Effector memory CD4-positive, alpha-beta T cell (primary cell): ENCODE results near the gene GRID1.
"Not testable (repeated sequence)": the region's sequence is repeated elsewhere in the genome, so short reads cannot be mapped to it uniquely, and the experiment has no call there.

ENCODE experiments used
- DNase-seq, 3 donors: peaks; one replicate each; pipeline ENCODE4 v3.0.0-alpha.2; 2020
- H3K27ac ChIP-seq: 2 replicates; pipeline ENCODE4 v1.7.0; 2013; ENCODE audit warnings: mild to moderate bottlenecking, low read length, moderate library complexity; ENCODE audit not compliant: insufficient read depth, poor library complexity, severe bottlenecking
- H3K27me3 ChIP-seq: replicated peaks from 2 replicates; pipeline ENCODE4 v1.7.0; 2013; ENCODE audit warnings: mild to moderate bottlenecking, low read length; ENCODE audit not compliant: insufficient read depth, control insufficient read depth, poor library complexity, severe bottlenecking
- H3K36me3 ChIP-seq: 2 replicates; pipeline ENCODE4 v1.7.0; 2013; ENCODE audit warnings: mild to moderate bottlenecking, low read length, moderate library complexity; ENCODE audit not compliant: control insufficient read depth, insufficient read depth
- H3K4me1 ChIP-seq: 2 replicates; pipeline ENCODE4 v1.7.0; 2013; ENCODE audit warnings: low read length, mild to moderate bottlenecking; ENCODE audit not compliant: control insufficient read depth, insufficient read depth, poor library complexity, severe bottlenecking
- H3K4me3 ChIP-seq: 2 replicates; pipeline ENCODE4 v1.7.0; 2013; ENCODE audit warnings: low read length, low read depth, mild to moderate bottlenecking; ENCODE audit not compliant: insufficient read depth, poor library complexity, severe bottlenecking
- H3K9me3 ChIP-seq: 2 replicates; pipeline ENCODE4 v1.7.0; 2013; ENCODE audit warnings: mild to moderate bottlenecking, low read length, moderate library complexity; ENCODE audit not compliant: control insufficient read depth

Gene GRID1

DNA sequence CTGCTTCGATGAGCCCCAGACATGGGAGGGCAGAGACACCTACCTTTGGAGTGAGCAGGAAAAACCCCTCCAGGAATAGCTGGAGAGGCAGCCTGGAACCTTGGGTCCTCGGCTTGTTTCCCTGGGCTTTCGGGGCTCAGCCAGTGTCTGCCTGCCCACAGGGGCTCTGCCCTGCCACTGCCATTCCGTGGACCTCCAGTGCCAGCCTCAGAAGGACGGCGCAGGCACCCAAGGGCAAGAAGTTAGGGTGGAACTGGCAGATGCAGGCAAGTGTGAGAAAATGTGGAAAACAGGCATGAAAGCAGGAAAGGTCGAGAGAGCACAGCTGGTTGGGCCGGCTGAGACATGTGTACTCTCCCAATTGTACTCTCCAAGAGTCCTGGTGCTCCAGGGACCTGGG is 281.5 kb downstream of the GRID1 start:
- H3K36me3 ChIP-seq: no peaks in the 10 kb centered on the region
- no peak overlapping the region for H3K4me3 ChIP-seq
- H3K27me3 ChIP-seq: no peaks in the 10 kb centered on the region
- H3K4me1 ChIP-seq: no peaks in the 10 kb centered on the region
- no peak for DNase-seq
- no peaks in the 10 kb centered on the region for H3K9me3 ChIP-seq
- H3K27ac ChIP-seq: no peak overlapping the region

DNA sequence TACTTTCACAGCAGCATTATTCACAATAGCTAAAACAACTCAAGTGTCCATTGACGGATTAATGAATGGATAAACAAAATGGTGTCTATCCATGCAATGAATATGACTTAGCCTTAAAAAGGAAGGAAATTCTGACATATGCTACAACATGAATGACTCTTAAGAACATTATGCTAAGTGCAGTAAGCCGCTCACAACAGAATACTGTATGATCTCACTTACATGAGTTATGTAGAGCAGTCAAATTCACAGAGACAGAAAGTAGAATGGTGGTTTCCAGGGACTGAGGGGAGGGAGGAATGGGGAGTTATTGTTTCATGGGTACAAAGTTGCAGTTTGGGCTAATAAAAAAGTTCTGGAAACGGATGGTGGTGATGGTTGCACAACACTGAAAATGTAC is 282.0 kb downstream of the GRID1 start:
- Histone ChIP-seq H3K36me3 (no peaks in the 10 kb centered on the region), H3K4me3 (no peak overlapping the region), H3K9me3 (no peaks in the 10 kb centered on the region), H3K27me3 (no peaks in the 10 kb centered on the region), H3K4me1 (no peaks in the 10 kb centered on the region), H3K27ac (no peak overlapping the region)
- no peak for DNase-seq

DNA sequence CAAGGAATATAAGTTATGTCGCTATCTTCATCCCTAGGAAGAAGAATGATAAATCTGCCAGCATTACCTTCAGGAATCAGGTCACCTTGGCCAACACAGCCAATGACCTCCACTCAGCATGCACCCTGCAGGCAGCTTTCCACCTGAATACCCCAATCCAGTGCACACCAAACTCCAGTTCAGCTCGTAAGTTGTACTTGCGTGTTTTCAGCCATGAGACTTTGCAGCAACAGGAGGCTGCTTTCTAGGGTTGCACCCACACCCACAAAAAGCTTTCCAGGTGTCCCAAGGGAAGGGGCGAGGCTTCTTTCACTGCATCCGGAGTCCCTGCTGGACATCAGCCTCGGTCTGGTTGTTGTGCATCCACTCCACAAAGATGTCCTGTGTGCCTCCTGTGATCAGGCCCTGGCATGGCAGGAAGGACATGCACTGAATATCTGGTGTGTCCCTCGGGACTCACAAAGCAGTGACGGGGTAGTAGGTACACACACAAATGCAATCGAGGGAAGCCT is 282.9 kb downstream of the GRID1 start:
- H3K27ac ChIP-seq: no peak overlapping the region
- no peaks in the 10 kb centered on the region for H3K27me3 ChIP-seq
- H3K4me1 ChIP-seq: no peaks in the 10 kb centered on the region
- DNase-seq: no peak
- H3K4me3 ChIP-seq: no peak overlapping the region
- no peaks in the 10 kb centered on the region for H3K36me3 ChIP-seq
- no peaks in the 10 kb centered on the region for H3K9me3 ChIP-seq

DNA sequence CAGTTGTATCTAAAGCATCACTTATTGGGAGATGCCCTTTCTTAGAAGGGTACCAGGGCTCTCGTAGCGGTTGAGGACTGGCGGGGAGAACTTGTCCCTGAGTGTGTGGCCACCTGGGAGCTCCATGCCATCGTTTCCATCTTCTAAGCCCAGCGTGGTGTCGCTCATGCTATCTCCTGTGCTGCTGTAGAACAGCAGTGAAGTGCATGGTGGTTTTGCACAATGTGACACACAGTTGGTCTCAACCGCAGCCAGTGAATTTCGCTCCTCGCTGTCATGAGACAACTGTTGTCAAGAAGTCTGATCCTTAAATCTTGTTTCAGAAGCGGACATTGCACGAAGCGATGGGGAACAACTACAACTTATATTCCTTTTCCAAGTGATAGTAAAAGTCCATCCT is 283.4 kb downstream of the GRID1 start:
- no peaks in the 10 kb centered on the region for H3K9me3 ChIP-seq
- no peak for DNase-seq
- H3K36me3 ChIP-seq: no peaks in the 10 kb centered on the region
- no peaks in the 10 kb centered on the region for H3K27me3 ChIP-seq
- H3K27ac ChIP-seq: no peak overlapping the region
- no peak overlapping the region for H3K4me3 ChIP-seq
- H3K4me1 ChIP-seq: no peaks in the 10 kb centered on the region

DNA sequence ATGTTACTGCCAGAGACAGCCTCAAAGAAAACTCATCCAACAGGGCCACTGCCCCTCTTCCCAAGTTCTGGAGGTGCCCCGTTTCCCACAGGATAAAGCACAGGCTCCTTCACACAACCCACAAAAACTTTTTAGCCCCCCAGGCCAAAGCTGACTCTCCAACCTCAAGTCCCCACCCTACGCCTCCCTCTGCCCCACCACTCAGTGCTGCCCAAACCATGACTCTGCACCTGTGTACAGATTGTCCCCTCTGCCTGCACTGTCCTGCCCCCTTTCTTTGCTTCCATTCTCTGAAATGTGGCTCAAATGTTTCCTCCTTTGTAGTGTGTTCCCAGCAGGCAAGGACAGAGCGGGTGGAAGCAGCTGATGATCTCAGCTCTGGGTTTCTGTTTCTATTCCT is 284.0 kb downstream of the GRID1 start:
- no peaks in the 10 kb centered on the region for H3K27me3 ChIP-seq
- H3K9me3 ChIP-seq: no peaks in the 10 kb centered on the region
- H3K36me3 ChIP-seq: no peaks in the 10 kb centered on the region
- no peak for DNase-seq
- H3K4me3 ChIP-seq: no peak overlapping the region
- no peak overlapping the region for H3K27ac ChIP-seq
- H3K4me1 ChIP-seq: no peaks in the 10 kb centered on the region

DNA sequence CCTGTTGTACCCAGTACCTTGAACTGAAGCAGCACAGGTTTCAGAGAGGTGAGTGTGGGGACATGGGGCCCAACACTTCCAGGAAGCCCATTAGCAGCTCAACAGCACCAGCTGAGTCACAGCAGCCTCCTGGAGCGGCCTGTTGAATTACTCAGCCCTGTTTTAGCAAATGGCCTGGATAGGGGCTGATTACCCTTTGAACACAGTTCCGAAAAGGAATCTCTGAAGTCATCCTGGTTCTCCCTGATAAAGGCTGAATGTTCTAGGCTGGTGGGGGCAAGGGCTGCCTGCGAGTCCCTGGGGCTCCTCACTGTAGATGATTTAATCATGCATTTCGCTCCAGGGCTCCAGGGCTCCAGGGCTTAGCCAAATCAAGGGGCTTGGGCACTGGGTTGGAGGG is 287.5 kb downstream of the GRID1 start:
- Histone ChIP-seq H3K4me3 (no peak overlapping the region), H3K36me3 (no peaks in the 10 kb centered on the region), H3K9me3 (no peaks in the 10 kb centered on the region), H3K27ac (no peak overlapping the region), H3K27me3 (no peaks in the 10 kb centered on the region), H3K4me1 (no peaks in the 10 kb centered on the region)
- no peak for DNase-seq

DNA sequence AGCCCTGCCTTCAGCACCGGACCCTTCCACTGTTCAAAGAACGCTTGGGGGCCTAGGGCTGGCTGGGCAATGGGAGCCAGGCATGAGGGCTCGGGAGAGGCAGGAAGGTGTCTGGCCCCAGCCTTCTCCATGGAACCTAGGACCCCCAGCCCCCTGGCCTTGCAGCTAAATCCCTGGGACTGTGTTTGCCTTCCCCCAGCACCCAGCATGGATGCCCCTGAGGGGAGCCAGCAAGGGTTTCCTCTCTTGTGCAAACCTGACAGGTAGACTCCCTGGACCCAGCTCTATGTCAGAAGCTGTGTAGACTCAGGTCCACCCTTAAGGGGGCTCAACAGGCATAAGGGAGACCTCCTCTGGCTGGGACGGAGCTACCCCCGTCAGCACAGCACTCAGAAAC is 288.0 kb downstream of the GRID1 start:
- Histone ChIP-seq H3K27me3 (no peaks in the 10 kb centered on the region), H3K9me3 (no peaks in the 10 kb centered on the region), H3K36me3 (no peaks in the 10 kb centered on the region), H3K4me1 (no peaks in the 10 kb centered on the region), H3K27ac (no peak overlapping the region), H3K4me3 (no peak overlapping the region)
- no peak for DNase-seq

DNA sequence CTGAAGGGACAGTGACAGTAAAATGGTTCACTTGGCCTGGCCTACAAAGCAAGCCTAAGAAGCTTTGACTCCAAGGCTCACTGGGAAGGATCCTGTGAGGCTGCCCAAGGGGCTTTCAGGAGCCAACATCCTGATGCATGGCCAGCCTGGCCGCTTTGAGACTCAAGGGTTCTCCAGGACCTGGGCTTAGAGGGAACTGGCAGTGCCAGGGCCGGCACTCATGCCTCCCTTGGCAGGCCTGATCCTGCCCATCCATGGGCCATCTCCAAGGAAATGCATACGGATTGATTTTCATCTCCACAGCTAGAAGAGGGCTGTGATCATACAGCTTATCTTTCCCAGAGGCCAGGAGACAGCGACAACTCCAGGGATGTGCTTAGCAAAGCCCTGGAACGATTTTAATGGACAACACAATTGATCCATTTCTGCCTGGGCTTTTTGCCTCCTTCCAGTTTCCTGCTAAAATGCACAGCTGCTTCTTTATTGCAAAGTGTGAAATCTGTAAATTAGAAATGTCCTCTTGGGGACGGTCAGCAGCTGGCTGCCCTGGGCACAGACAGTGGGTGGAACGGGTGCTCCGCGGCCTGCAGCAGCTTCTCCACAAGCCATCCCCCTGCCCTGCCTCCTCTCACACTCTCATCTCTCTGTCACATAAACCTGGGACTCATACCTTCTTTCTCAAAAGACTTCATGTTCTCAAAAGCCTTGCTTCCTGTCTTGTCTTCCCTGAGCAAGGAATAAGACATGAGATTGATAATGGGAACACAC is 288.5 kb downstream of the GRID1 start:
- DNase-seq: no peak
- no peaks in the 10 kb centered on the region for H3K9me3 ChIP-seq
- no peaks in the 10 kb centered on the region for H3K36me3 ChIP-seq
- no peak overlapping the region for H3K4me3 ChIP-seq
- H3K4me1 ChIP-seq: no peaks in the 10 kb centered on the region
- H3K27me3 ChIP-seq: no peaks in the 10 kb centered on the region
- no peak overlapping the region for H3K27ac ChIP-seq

DNA sequence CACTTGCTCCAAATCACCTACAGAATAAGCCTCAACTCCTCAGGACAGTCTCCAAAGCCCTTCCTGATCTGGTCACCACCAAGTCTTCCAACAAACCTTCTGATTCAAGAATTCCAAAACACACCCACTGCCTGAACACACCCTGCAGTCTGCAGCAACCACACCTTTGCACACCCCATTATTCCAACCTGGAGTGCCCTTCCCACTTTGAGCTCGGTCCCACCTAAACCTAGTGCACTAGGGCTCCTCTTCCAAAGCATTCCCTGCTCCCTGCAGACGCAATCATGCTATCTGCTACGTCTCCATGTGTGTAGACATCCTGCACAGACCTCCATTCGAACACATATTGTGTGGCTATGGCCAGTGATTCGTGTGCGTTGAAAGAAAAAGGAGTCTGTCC is 289.3 kb downstream of the GRID1 start:
- DNase-seq: no peak
- no peaks in the 10 kb centered on the region for H3K27me3 ChIP-seq
- H3K4me1 ChIP-seq: no peaks in the 10 kb centered on the region
- H3K36me3 ChIP-seq: no peaks in the 10 kb centered on the region
- H3K27ac ChIP-seq: no peak overlapping the region
- H3K9me3 ChIP-seq: no peaks in the 10 kb centered on the region
- H3K4me3 ChIP-seq: no peak overlapping the region

DNA sequence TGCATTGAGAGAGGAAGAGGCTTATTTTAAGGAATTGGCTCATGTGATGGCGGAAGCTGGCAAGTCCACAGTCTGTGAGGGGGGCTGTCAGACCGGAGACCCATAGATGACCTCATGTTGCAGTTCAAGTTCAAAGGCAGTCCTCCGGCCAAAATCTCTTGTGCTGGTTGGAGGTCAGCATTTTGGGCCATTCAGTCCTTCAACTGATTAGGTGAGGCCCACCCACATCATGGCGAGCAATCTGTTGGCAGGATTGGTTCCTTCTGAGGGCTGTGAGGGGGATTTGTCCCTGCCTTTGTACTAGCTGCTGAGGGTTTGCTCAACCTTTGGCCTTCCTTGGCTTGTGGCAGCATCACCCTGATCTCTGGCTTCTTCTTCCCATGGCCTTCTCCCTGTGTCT is 290.1 kb downstream of the GRID1 start:
- H3K27me3 ChIP-seq, DNase-seq, H3K9me3 ChIP-seq, H3K36me3 ChIP-seq, H3K4me3 ChIP-seq, H3K27ac ChIP-seq, H3K4me1 ChIP-seq: not testable (repeated sequence)
